D721Med (cell line): ENCODE results near the gene ZBTB12.
"Not testable (repeated sequence)": the region's sequence is repeated elsewhere in the genome, so short reads cannot be mapped to it uniquely, and the experiment has no call there.

ENCODE experiments used
- DNase-seq: peaks from one replicate; pipeline ENCODE4 v3.0.0; 2011; ENCODE audit warnings: low spot score; ENCODE audit not compliant: insufficient read length
- FAIRE-seq: peaks from 2 replicates; lab custom pipeline; 2011; peaks lifted over from hg19 to GRCh38; lab: Jason Lieb, UNC
- CTCF ChIP-seq: IDR thresholded peaks from 2 replicates; pipeline ENCODE4 v1.5.1; 2012; ENCODE audit warnings: mild to moderate bottlenecking, control low read depth; ENCODE audit not compliant: insufficient read depth; ENCODE audit errors: missing control alignments

The ZBTB12 gene

GRCh38 chr6:31874084-31874670, 27.7 kb downstream of the ZBTB12 start:
- no peak for TF ChIP-seq CTCF
- DNase-seq, result no peak
- FAIRE-seq, result no peak

DNA sequence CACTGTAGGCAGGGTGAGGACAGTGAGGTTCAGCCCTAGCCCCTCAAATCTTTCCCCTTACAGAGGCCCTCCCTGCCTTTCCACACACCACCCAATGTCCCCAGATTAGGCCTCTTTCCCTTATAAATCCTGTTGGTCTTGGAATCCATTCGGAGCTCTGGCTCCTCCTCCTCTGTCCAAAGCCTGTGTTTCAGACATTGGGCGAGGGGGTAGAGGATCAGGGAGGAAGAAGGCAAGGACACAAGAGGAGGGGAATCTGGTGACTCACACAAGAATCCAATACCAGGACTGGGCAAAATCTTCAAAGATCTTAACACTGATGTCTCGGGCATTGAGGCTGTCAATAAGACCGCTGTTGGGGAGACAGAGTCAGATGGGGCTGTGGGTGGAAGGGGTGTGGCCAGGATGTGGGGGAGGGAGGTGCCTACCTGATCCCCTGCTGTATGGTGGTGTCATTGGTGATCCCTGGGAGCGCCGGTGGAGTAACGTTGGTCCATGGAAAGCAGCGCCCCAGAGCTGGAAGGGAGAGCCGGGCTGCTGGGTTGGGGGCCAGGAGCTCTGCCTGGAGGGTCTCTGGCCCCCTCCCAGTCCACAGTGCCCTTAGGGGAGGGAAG, 30.7 kb downstream of the ZBTB12 start:
- FAIRE-seq (no peak), DNase-seq (no peak)
- no peak for TF ChIP-seq CTCF

DNA sequence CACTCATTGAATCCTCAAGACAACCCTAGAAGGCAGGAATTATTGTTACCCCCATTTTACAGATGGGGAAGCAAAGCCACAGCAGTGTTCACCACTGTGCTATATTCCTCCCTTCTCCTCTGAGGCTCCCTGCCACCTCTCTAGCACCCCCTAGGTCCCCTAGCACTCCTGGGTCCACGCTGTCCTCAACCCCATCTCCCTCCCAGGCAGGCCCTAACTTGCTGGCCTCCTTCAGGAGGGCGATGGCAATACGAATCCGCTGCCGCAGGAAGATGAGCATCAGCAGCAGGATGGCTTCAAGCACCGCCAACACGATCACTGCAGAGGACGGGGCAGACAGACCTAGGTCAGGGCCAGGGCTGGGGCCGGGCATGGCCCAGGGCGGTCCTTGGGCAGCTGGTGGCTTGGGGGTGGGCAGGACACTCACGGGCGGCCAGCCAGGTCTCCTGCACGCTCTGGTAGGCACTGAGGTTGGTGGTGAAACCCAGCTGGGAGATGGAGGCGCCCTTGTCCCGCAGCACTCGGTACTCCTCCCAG, 31.4 kb downstream of the ZBTB12 start:
- no peak for TF ChIP-seq CTCF
- no peak for DNase-seq
- FAIRE-seq, result no peak

- FAIRE-seq (no peak), DNase-seq (no peak)
- TF ChIP-seq CTCF, result no peak
Measured at GRCh38 chr6:31869343-31869742, 32.5 kb downstream of the ZBTB12 start.

DNA sequence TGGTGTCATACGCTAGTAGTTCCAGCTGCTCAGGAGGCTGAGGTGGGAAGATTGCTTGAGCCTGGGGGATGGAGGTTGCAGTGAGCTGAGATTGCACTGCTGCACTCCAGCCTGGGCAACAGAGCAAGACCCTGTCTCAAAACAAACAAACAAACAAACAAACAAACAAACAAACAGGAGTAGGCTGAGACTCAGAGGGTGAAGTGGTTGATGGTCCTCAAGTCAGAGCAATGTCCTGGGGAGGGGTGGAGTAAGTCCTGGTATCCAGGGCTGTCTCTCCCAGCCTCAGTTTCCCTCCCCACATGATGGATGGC, 33.3 kb downstream of the ZBTB12 start:
- not testable (repeated sequence) for DNase-seq, FAIRE-seq

DNA sequence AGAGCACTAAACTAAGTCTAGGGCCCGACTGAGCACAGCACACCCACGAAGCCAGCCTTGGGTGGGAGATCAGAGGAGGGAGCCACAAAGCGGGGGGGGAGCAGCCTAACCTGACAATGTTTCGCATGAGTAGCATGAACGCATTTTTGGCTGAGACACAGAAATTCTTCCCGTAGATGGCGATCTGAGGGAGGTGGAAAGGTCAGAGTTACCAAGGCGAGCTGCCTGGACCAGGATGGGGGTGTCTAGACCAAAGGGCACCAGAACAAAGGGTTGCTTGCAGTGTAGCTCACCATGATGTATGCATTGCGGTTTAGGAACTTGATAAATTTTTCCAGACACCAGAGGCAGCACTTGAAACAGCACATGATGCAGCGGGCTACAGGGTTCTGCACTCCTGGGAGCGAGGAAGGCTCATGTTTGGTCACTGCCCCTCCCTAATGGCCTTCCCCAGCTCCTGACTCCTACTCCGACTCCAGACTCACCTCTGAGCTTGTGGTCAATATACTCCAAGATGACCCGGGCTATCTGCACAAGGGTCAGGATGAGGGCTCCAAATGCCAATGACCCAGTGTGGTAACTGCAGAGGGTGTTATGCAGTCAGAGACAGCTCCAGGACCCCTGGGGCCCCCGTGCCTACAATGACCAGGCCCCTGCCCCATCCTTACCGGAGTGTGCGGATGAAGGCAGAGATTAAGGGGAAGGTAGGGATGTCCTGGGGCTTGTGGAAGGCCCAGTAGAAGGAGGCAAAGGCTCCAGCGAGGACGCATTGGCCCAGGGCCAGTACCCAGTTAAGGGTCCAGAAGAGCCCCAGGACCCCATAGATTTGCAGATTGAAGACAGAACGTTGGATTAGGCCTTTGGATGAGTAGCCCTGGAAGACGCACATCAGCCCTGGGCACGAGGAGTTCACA, 36.4 kb downstream of the ZBTB12 start:
- no peak for TF ChIP-seq CTCF
- DNase-seq, result no peak
- FAIRE-seq, result no peak

- no peak for TF ChIP-seq CTCF
- FAIRE-seq (no peak), DNase-seq (no peak)
Measured at GRCh38 chr6:31864818-31865204, 37.1 kb downstream of the ZBTB12 start.

GRCh38 chr6:31864123-31864562, 37.7 kb downstream of the ZBTB12 start:
- not testable (repeated sequence) for DNase-seq, FAIRE-seq
